HFFc6 (cell line): ENCODE measurements around the gene CCSAP. TPM values are rescaled to one million over a fixed set of nuclear protein-coding genes. Genes with fewer than 3 reads are reported as not detected.

ENCODE experiments used
- DNase-seq: peaks from one replicate; pipeline ENCODE4 v3.0.0-alpha.2; 2018
- H3K27ac Mint-ChIP-seq: 2 replicates; pipeline ENCODE4 v1.8.0; 2020; ENCODE audit warnings: mild to moderate bottlenecking, mixed read lengths
- H3K27me3 Mint-ChIP-seq: 2 replicates; pipeline ENCODE4 v1.8.0; 2021; ENCODE audit warnings: mild to moderate bottlenecking, moderate library complexity, mixed read lengths; ENCODE audit not compliant: insufficient read depth
- H3K36me3 Mint-ChIP-seq: 2 replicates; pipeline ENCODE4 v1.8.0; 2021; ENCODE audit warnings: low read depth, mixed read lengths
- H3K4me1 Mint-ChIP-seq: 2 replicates; pipeline ENCODE4 v1.8.0; 2020; ENCODE audit warnings: low read depth, mixed read lengths
- H3K4me3 Mint-ChIP-seq: 2 replicates; pipeline ENCODE4 v1.8.0; 2020; ENCODE audit warnings: mild to moderate bottlenecking, moderate library complexity, mixed read lengths
- H3K9me3 Mint-ChIP-seq: 2 replicates; pipeline ENCODE4 v1.8.0; 2020; ENCODE audit warnings: mild to moderate bottlenecking, mixed read lengths
- total RNA-seq, 6 experiments: library from RNA; stranded (reverse); fragmentation: NEBNext Ultra II Directional; extraction: Animal tissue kit (Norgen Biotek cat#: 25700); gene quantifications; 2 replicates in 1 of 6; 3 replicates in 5 of 6; pipeline ENCODE4 v1.2.3, GENCODE V29; 2021
- TF ChIP-seq, protein P1 (sequence below): fragments of 200-600 bp; sonication (generic); IDR thresholded peaks from 2 replicates; pipeline ENCODE4 v1.5.0; 2021; ENCODE audit warnings: antibody characterized with exemption, mild to moderate bottlenecking

CCSAP gene
- total RNA-seq, 6 experiments from 2014 or later, result 4.6 to 6.4 (median 5.7) TPM

DNA sequence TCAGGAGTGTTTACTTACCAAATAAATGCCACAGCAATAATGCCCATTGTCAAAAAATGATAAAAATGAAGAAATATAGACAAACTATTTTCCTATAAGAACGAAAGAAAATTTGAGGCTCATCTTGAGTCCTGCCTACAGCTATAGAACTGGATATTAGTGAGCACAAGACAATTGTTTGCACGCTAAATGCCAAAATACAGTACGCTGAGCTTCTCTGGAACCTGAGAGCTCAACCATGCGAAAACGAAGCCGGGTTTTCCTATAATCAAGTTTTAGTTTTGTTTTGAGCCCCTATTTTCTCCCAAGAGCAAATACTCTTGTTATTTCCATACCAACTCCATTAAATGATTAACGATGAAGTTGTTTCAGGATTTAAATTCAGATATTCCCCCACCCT, 42.0 kb upstream of the CCSAP start:
- H3K27ac Mint-ChIP-seq, result no peak overlapping the region
- DNase-seq, result no peak
- H3K9me3 Mint-ChIP-seq, result no peaks in the 10 kb centered on the region
- H3K27me3 Mint-ChIP-seq, result peaks cover 7% of the 10 kb centered on the region; the same call in 1 of the 2 replicates
- TF ChIP-seq, protein P1, sequence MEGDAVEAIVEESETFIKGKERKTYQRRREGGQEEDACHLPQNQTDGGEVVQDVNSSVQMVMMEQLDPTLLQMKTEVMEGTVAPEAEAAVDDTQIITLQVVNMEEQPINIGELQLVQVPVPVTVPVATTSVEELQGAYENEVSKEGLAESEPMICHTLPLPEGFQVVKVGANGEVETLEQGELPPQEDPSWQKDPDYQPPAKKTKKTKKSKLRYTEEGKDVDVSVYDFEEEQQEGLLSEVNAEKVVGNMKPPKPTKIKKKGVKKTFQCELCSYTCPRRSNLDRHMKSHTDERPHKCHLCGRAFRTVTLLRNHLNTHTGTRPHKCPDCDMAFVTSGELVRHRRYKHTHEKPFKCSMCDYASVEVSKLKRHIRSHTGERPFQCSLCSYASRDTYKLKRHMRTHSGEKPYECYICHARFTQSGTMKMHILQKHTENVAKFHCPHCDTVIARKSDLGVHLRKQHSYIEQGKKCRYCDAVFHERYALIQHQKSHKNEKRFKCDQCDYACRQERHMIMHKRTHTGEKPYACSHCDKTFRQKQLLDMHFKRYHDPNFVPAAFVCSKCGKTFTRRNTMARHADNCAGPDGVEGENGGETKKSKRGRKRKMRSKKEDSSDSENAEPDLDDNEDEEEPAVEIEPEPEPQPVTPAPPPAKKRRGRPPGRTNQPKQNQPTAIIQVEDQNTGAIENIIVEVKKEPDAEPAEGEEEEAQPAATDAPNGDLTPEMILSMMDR, result no peak
- H3K4me3 Mint-ChIP-seq, result no peak overlapping the region
- peaks cover 35% of the 10 kb centered on the region for H3K4me1 Mint-ChIP-seq
- no peaks in the 10 kb centered on the region for H3K36me3 Mint-ChIP-seq

DNA sequence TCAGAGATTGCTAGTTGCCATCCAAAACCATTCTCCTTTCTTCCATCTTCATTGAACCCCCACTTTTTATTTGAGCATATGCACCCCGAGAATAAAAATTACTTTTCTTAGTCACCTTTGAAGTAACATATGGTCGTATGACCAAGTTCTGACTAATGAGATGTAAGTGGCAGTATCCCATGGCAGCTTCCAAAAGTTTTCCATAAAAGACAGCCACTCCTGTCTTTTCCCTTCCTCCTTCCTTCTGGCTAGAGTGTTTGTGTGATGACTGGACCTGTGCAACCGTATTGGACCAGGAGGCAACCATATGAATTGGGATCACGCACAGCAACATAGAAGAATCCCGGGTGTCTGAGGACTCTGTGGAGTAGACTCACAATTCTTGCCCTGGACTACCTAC, 41.1 kb upstream of the CCSAP start:
- Mint-ChIP-seq H3K27ac (no peak overlapping the region), H3K36me3 (no peaks in the 10 kb centered on the region), H3K27me3 (peaks cover 10% of the 10 kb centered on the region), H3K4me1 (peaks cover 27% of the 10 kb centered on the region), H3K9me3 (no peaks in the 10 kb centered on the region), H3K4me3 (no peak overlapping the region)
- TF ChIP-seq, protein P1, result no peak
- DNase-seq, result peak; percentile 5

DNA sequence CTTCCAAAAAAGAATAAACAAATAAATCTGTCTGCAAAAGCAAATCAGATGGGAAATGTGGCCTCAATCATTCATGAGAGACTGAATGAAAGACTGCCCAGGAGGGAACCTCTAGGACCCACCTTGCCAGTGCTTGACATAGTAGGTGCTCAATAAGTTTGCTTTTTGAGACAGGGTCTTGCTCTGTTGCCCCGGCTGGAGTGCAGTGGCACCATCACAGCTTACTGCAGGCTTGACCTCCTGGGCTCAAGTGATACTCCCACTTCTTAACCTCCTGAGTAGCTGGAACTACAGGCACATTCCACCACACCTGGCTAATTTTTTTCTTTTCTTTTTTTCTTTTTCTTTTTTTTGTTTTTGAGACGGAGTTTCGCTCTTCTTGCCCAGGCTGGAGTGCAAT, 40.3 kb upstream of the CCSAP start:
- Mint-ChIP-seq H3K4me3 (no peak overlapping the region), H3K4me1 (peaks cover 19% of the 10 kb centered on the region), H3K27me3 (peaks cover 10% of the 10 kb centered on the region), H3K9me3 (no peaks in the 10 kb centered on the region), H3K27ac (no peak overlapping the region), H3K36me3 (no peaks in the 10 kb centered on the region)
- TF ChIP-seq, protein P1, result no peak
- no peak for DNase-seq

DNA sequence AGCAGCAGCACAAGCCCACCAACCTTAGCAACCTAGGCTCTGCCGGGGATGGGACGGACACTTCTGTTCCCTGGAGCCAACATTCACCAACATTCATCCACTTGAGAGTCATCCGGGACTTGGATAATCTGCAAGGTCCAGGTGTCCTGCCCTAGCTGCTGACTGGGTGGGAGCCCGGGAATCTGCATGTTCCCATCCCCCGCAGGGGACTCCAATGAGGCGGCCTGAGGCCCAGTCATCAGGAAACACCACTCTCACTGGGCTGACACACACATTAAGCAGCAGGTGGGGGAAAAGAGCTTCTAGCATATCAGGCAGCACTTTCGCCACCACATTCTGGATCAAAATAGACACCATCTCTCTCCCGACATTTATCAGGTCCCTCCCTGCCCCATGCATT, 38.4 kb upstream of the CCSAP start:
- no peaks in the 10 kb centered on the region for H3K36me3 Mint-ChIP-seq
- TF ChIP-seq, protein P1, result no peak
- no peaks in the 10 kb centered on the region for H3K9me3 Mint-ChIP-seq
- H3K27ac Mint-ChIP-seq, result no peak overlapping the region
- H3K4me1 Mint-ChIP-seq, result peaks cover 16% of the 10 kb centered on the region
- H3K27me3 Mint-ChIP-seq, result peaks cover 13% of the 10 kb centered on the region
- no peak for DNase-seq
- no peak overlapping the region for H3K4me3 Mint-ChIP-seq

DNA sequence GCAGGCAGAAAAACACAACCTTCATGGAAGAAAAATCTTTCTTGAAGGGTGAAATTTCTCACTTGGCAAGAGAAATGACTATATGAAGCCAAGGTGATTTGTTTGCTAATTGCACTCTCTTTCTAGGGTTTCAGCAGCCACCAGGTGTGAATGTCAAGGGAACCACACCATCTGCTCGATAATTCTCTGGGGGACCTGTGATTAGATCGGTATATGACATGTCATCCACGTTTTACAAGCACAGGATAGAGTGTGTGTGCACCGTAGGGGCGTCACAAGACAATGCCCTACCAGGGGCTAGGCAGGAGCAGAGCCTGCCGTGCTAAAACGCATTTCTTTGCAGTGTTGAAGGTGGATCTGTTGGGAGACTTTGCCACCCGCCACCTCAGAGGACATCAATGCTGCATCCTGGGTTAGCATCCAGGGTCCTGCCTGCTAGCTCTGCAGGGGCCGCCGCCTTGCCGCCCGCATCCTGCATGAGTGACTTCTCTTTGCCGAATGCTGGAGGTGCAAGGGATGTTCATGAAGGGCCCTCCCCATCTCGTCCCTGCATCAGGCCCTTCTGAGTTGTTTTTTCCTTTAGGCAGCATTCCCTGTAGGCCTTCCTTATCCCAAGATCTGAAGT, 37.8 kb upstream of the CCSAP start:
- H3K9me3 Mint-ChIP-seq, result no peaks in the 10 kb centered on the region
- H3K4me3 Mint-ChIP-seq, result no peak overlapping the region
- no peaks in the 10 kb centered on the region for H3K36me3 Mint-ChIP-seq
- peaks cover 12% of the 10 kb centered on the region for H3K4me1 Mint-ChIP-seq
- no peak overlapping the region for H3K27ac Mint-ChIP-seq
- peaks cover 13% of the 10 kb centered on the region for H3K27me3 Mint-ChIP-seq
- TF ChIP-seq, protein P1, result no peak
- DNase-seq, result no peak

DNA sequence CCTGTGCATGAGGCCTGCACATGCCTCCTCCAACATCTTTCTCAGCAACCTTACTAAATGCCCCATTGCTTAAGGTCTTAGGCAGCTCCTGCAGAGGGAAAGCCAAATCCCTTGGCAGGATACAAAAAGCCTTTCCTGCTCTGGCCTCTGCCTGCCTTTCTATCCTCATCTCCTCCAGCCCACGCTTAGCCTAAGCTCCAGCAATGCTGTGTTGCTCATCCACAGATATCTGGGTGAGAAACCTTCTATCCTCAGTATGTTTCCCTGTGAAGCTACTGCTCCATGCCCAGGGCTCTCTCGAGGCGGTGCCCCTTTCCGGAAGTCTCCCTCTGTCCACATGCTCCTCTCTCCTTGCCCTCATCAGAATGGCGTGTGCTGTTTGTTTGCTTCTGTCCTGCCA, 37.0 kb upstream of the CCSAP start:
- Mint-ChIP-seq H3K4me3 (no peak overlapping the region), H3K36me3 (no peaks in the 10 kb centered on the region), H3K27me3 (peaks cover 13% of the 10 kb centered on the region), H3K27ac (no peak overlapping the region), H3K4me1 (peaks cover 9% of the 10 kb centered on the region; the same call in 1 of the 2 replicates), H3K9me3 (no peaks in the 10 kb centered on the region)
- DNase-seq, result no peak
- TF ChIP-seq, protein P1, result no peak
